NCI-H1694 treated with DMSO at 0.1 percent for 48 hours (cell line): ENCODE measurements around the gene ZNF763.
A peak's percentile ranks its signal among the peaks of the same experiment; 100 is the strongest.
"Not testable (repeated sequence)": the region's sequence is repeated elsewhere in the genome, so short reads cannot be mapped to it uniquely, and the experiment has no call there.

Experiments
- DNase-seq: peaks from one replicate; lab custom pipeline; 2025; lab: John Stamatoyannopoulos, UW

Gene ZNF763

GRCh38 chr19:11964858-11965645, at the start of gene ZNF763:
ZNF763 (plus strand) TSS chr19:11965040; CDS start chr19:11965209, 169 bp downstream.
- DNase-seq = no peak

- no peak for DNase-seq
These were observed 42.9 kb upstream of the ZNF763 start for GRCh38 chr19:11921852-11922495.

- DNase-seq = peak; percentile 7
These were observed 39.8 kb upstream of the ZNF763 start, which contains the start of gene ZNF700 for GRCh38 chr19:11924886-11925650. ZNF700 (plus strand) TSS chr19:11925107; CDS start chr19:11925211, 104 bp downstream.

GRCh38 chr19:11925651-11926187, 39.1 kb upstream of the ZNF763 start:
- DNase-seq = not testable (repeated sequence)

GRCh38 chr19:11927227-11927626, 37.6 kb upstream of the ZNF763 start:
- no peak for DNase-seq

- DNase-seq = no peak
These were observed 33.8 kb upstream of the ZNF763 start for GRCh38 chr19:11931051-11931450.

GRCh38 chr19:11931513-11931912, 33.3 kb upstream of the ZNF763 start:
- no peak for DNase-seq

GRCh38 chr19:11935829-11936228, 29.0 kb upstream of the ZNF763 start:
- not testable (repeated sequence) for DNase-seq

- not testable (repeated sequence) for DNase-seq
These were observed 26.5 kb upstream of the ZNF763 start for GRCh38 chr19:11938383-11938782.

- not testable (repeated sequence) for DNase-seq
These were observed 23.4 kb upstream of the ZNF763 start for GRCh38 chr19:11941361-11941887.

GRCh38 chr19:11942008-11942842, 22.6 kb upstream of the ZNF763 start:
- DNase-seq = no peak

GRCh38 chr19:11942843-11943108, 22.1 kb upstream of the ZNF763 start:
- DNase-seq = no peak

- DNase-seq = no peak
These were observed 20.2 kb upstream of the ZNF763 start for GRCh38 chr19:11944656-11945055.

GRCh38 chr19:11948646-11949045, 16.2 kb upstream of the ZNF763 start:
- no peak for DNase-seq

GRCh38 chr19:11949201-11949600, 15.6 kb upstream of the ZNF763 start:
- no peak for DNase-seq

GRCh38 chr19:11949614-11950080, 15.2 kb upstream of the ZNF763 start:
- DNase-seq = not testable (repeated sequence)

- no peak for DNase-seq
These were observed 14.5 kb upstream of the ZNF763 start for GRCh38 chr19:11950312-11950711.

GRCh38 chr19:11963566-11964355, 1.1 kb upstream of the ZNF763 start:
- no peak for DNase-seq

- no peak for DNase-seq
These were observed 363 bp upstream of the ZNF763 start for GRCh38 chr19:11964496-11964857.

GRCh38 chr19:11970174-11970573, 5.3 kb downstream of the ZNF763 start:
- no peak for DNase-seq
